ENCODE data around the gene PLXNA1. TPM values are rescaled to one million over a fixed set of nuclear protein-coding genes. Genes with fewer than 3 reads are reported as not detected.

PLXNA1 gene
- total RNA-seq, 1 experiment from 2014 or later: 30.3 TPM

DNA sequence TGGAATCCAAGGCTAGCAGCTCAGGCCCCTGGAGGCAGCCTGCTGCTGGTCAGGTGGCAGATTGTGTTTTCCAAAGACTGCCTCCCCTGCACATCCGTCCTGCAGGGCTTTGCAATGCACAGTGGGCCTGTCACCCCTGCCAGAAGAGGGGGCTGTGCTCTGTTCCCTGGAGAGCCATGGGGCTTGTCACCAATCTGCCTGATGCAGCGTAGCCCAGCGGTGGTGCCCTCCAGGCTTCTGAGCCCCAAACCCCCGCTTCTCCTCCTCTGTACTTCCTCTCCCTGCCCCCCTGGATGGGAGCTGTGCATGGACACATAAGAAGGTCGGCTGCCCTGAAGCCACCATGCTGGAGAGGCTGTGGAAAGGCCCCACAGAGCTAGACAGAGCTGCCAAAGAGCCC, 10.0 kb upstream of the PLXNA1 start:
- CTCF ChIA-PET: interaction anchor here (1.1 to 1.2 kb wide), 2 partner anchors 10 to 483 kb away, joined by 3 read pairs; partner anchors contain the start of gene PLXNA1
- no TSS peak for BruUV-seq (replicated peaks)
- TF ChIP-seq RAD21 (IDR thresholded peaks at IDR 0.05; ENCODE audit: low read depth) (no peak), YY1 (IDR thresholded peaks at IDR 0.05; ENCODE audit: extremely low read depth, insufficient replicate concordance, low read depth, low read length) (no peak), POLR2AphosphoS5 (IDR thresholded peaks at IDR 0.05; ENCODE audit: low read depth, low read length) (no peak), JUND (IDR thresholded peaks at IDR 0.05) (no peak), EZH2phosphoT487 (IDR thresholded peaks at IDR 0.05; ENCODE audit: borderline replicate concordance) (no peak)
- no peak overlapping the region for H3K27ac ChIP-seq (ENCODE audit: low read depth, low read length)
- RAD21 ChIA-PET (ENCODE audit: low non-redundant PET in 1 of 2, low total read pairs in 2 of 2, uncharacterized antibody in 2 of 2, unreplicated experiment in 2 of 2): no interaction called here
- peaks cover 7 to 11% of the 10 kb centered on the region in 2 experiments; a peak in 3 of 4 replicates for H3K9me3 ChIP-seq (ENCODE audit: control insufficient read depth in 1 of 2, insufficient read depth in 1 of 2, low read depth in 1 of 2, low read length in 2 of 2)
- no peak overlapping the region for H3K4me2 ChIP-seq (ENCODE audit: low read length)
- H3K4me3 ChIP-seq (replicated peaks in 1 of 2; ENCODE audit: low read depth in 1 of 2, low read length in 2 of 2): no peak overlapping the region
- no peaks in the 10 kb centered on the region for H3K79me2 ChIP-seq (ENCODE audit: insufficient read depth, low read length)
- no peak overlapping the region for H3K9ac ChIP-seq (ENCODE audit: low read length)
- H3K36me3 ChIP-seq (ENCODE audit: control insufficient read depth in 1 of 2, insufficient read depth in 2 of 2, low read length in 2 of 2): no peaks in the 10 kb centered on the region
- ATAC-seq (peak; percentile 47; the same call in 1 of the 2 replicates), DNase-seq (ENCODE audit: low read depth, low spot score) (no peak)
- H4K20me1 ChIP-seq (ENCODE audit: insufficient read depth): no peaks in the 10 kb centered on the region
- H3K9me2 ChIP-seq (ENCODE audit: insufficient read depth): no peaks in the 10 kb centered on the region
- POLR2A ChIA-PET: no interaction called here
- H3K27me3 ChIP-seq (ENCODE audit: insufficient read depth, low read length): no peaks in the 10 kb centered on the region; the same call in 1 of the 2 replicates
- H3K4me1 ChIP-seq (ENCODE audit: control insufficient read depth in 1 of 2, insufficient read depth in 2 of 2, low read length in 2 of 2): no peaks in the 10 kb centered on the region
- intact Hi-C loops (cut with micrococcal nuclease): no loop called here
- no peak overlapping the region for H2AFZ ChIP-seq (ENCODE audit: low read depth, low read length, poor library complexity, severe bottlenecking)

DNA sequence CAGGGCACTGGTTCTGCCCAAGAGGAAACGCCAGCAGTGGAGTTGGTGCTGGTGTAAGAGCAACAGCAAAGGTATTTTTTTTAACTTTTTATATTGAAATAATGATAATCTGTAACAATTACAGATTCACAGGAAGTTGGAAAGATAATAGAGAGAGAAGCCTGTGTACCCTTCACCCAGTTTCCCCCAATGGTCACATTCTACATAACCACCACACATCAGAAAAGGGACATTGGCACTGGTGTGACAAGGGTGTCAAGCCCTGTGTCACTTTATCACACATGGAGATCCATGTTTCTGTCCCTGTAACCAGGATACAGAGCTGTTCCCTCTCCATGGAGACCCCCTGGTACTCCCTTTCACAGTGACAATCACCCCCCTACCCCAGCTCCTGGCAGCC, 9.1 kb upstream of the PLXNA1 start:
- ChIA-PET POLR2A (no interaction called here), CTCF (interaction anchor here (1.1 to 1.2 kb wide), 2 partner anchors 9 to 482 kb away, joined by 3 read pairs; partner anchors contain the start of gene PLXNA1)
- intact Hi-C loops (cut with micrococcal nuclease): no loop called here
- TF ChIP-seq, protein P1, sequence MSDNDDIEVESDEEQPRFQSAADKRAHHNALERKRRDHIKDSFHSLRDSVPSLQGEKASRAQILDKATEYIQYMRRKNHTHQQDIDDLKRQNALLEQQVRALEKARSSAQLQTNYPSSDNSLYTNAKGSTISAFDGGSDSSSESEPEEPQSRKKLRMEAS (IDR thresholded peaks at IDR 0.05): no peak
- TF ChIP-seq SIN3A (IDR thresholded peaks at IDR 0.05; ENCODE audit: low read depth) (no peak), POLR2A (IDR thresholded peaks at IDR 0.05; ENCODE audit: borderline replicate concordance, extremely low read depth, insufficient read depth, insufficient read length) (no peak), TCF7L2 (IDR thresholded peaks at IDR 0.05; ENCODE audit: borderline replicate concordance, extremely low read depth, insufficient read depth, insufficient read length) (no peak), ZFX (IDR thresholded peaks at IDR 0.05) (no peak), EZH2phosphoT487 (IDR thresholded peaks at IDR 0.05; ENCODE audit: borderline replicate concordance) (no peak), EZH2 (IDR thresholded peaks at IDR 0.05) (no peak), ELF1 (IDR thresholded peaks at IDR 0.05; ENCODE audit: borderline replicate concordance, low read depth) (no peak), YY1 (IDR thresholded peaks at IDR 0.05; ENCODE audit: extremely low read depth, insufficient replicate concordance, low read depth, low read length) (no peak), EGR1 (IDR thresholded peaks at IDR 0.05; ENCODE audit: low read depth) (no peak), RAD21 (IDR thresholded peaks at IDR 0.05; ENCODE audit: low read depth) (no peak), FOSL1 (IDR thresholded peaks at IDR 0.05; ENCODE audit: low read depth) (no peak)
- TF ChIP-seq, protein P2, sequence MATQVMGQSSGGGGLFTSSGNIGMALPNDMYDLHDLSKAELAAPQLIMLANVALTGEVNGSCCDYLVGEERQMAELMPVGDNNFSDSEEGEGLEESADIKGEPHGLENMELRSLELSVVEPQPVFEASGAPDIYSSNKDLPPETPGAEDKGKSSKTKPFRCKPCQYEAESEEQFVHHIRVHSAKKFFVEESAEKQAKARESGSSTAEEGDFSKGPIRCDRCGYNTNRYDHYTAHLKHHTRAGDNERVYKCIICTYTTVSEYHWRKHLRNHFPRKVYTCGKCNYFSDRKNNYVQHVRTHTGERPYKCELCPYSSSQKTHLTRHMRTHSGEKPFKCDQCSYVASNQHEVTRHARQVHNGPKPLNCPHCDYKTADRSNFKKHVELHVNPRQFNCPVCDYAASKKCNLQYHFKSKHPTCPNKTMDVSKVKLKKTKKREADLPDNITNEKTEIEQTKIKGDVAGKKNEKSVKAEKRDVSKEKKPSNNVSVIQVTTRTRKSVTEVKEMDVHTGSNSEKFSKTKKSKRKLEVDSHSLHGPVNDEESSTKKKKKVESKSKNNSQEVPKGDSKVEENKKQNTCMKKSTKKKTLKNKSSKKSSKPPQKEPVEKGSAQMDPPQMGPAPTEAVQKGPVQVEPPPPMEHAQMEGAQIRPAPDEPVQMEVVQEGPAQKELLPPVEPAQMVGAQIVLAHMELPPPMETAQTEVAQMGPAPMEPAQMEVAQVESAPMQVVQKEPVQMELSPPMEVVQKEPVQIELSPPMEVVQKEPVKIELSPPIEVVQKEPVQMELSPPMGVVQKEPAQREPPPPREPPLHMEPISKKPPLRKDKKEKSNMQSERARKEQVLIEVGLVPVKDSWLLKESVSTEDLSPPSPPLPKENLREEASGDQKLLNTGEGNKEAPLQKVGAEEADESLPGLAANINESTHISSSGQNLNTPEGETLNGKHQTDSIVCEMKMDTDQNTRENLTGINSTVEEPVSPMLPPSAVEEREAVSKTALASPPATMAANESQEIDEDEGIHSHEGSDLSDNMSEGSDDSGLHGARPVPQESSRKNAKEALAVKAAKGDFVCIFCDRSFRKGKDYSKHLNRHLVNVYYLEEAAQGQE (IDR thresholded peaks at IDR 0.05; ENCODE audit: low read depth): no peak
- TF ChIP-seq, protein P3, sequence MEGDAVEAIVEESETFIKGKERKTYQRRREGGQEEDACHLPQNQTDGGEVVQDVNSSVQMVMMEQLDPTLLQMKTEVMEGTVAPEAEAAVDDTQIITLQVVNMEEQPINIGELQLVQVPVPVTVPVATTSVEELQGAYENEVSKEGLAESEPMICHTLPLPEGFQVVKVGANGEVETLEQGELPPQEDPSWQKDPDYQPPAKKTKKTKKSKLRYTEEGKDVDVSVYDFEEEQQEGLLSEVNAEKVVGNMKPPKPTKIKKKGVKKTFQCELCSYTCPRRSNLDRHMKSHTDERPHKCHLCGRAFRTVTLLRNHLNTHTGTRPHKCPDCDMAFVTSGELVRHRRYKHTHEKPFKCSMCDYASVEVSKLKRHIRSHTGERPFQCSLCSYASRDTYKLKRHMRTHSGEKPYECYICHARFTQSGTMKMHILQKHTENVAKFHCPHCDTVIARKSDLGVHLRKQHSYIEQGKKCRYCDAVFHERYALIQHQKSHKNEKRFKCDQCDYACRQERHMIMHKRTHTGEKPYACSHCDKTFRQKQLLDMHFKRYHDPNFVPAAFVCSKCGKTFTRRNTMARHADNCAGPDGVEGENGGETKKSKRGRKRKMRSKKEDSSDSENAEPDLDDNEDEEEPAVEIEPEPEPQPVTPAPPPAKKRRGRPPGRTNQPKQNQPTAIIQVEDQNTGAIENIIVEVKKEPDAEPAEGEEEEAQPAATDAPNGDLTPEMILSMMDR (IDR thresholded peaks at IDR 0.05 in 2 of 3, conservative IDR thresholded peaks at IDR 0.05 in 1 of 3; ENCODE audit: borderline replicate concordance in 1 of 3, insufficient read depth in 1 of 3, low read depth in 2 of 3, low read length in 2 of 3): no peak

More for the DNA sequence above, 9.1 kb upstream of the PLXNA1 start:
- ATAC-seq (no peak), DNase-seq (ENCODE audit: low read depth, low spot score) (no peak)
- Histone ChIP-seq H3K9ac (ENCODE audit: low read length) (no peak overlapping the region), H3K27me3 (ENCODE audit: insufficient read depth, low read length) (no peaks in the 10 kb centered on the region; the same call in 1 of the 2 replicates), H3K9me2 (ENCODE audit: insufficient read depth) (no peaks in the 10 kb centered on the region), H3K4me3 (replicated peaks in 1 of 2; ENCODE audit: low read depth in 1 of 2, low read length in 2 of 2) (no peak overlapping the region), H3K9me3 (ENCODE audit: control insufficient read depth in 1 of 2, insufficient read depth in 1 of 2, low read depth in 1 of 2, low read length in 2 of 2) (peaks cover 7 to 11% of the 10 kb centered on the region in 2 experiments; a peak in 3 of 4 replicates), H4K20me1 (ENCODE audit: insufficient read depth) (no peaks in the 10 kb centered on the region), H3K4me2 (ENCODE audit: low read length) (no peak overlapping the region), H3K79me2 (ENCODE audit: insufficient read depth, low read length) (no peaks in the 10 kb centered on the region), H3K4me1 (ENCODE audit: control insufficient read depth in 1 of 2, insufficient read depth in 2 of 2, low read length in 2 of 2) (no peaks in the 10 kb centered on the region), H2AFZ (ENCODE audit: low read depth, low read length, poor library complexity, severe bottlenecking) (no peak overlapping the region), H3K27ac (ENCODE audit: low read depth, low read length) (no peak overlapping the region), H3K36me3 (ENCODE audit: control insufficient read depth in 1 of 2, insufficient read depth in 2 of 2, low read length in 2 of 2) (no peaks in the 10 kb centered on the region)
- RAD21 ChIA-PET (ENCODE audit: low non-redundant PET in 1 of 2, low total read pairs in 2 of 2, uncharacterized antibody in 2 of 2, unreplicated experiment in 2 of 2): no interaction called here
- no TSS peak for BruUV-seq (replicated peaks)
